ENCODE results near the gene ARHGEF4. TPM values are rescaled to one million over a fixed set of nuclear protein-coding genes. Genes with fewer than 3 reads are reported as not detected.

ARHGEF4 gene
- total and polyA plus RNA-seq, 10 of the 15 experiments (the other 5 are each of a cell fraction or from before 2014, with no cell fraction given), result 0.02 to 0.24 (median 0.16) TPM; not detected in 6

GRCh38 chr2:131039908-131040660 is 203.4 kb downstream of the ARHGEF4 start:
- Histone ChIP-seq H3K4me1 (ENCODE audit: control insufficient read depth, insufficient read depth, low read length) (no peaks in the 10 kb centered on the region), H3K9ac (ENCODE audit: control insufficient read depth, insufficient read depth, low read length) (no peak overlapping the region), H3K27ac (ENCODE audit: control insufficient read depth, insufficient read depth) (no peak overlapping the region), H4K20me1 (ENCODE audit: control insufficient read depth, insufficient read depth) (no peaks in the 10 kb centered on the region; the same call in 1 of the 2 replicates), H3K79me2 (ENCODE audit: control insufficient read depth, insufficient read depth, low read length) (no peaks in the 10 kb centered on the region), H3K27me3 (replicated peaks in 1 of 2; ENCODE audit: control insufficient read depth in 2 of 2, insufficient read depth in 2 of 2, low read length in 1 of 2) (peaks cover 2% of the 10 kb centered on the region in 2 experiments; a peak in 1 of 4 replicates), H3K9me3 (replicated peaks; ENCODE audit: control insufficient read depth, insufficient read depth, low read length) (no peaks in the 10 kb centered on the region), H3K36me3 (ENCODE audit: control insufficient read depth in 2 of 2, insufficient read depth in 2 of 2, low read length in 1 of 2) (no peaks in the 10 kb centered on the region), H2AFZ (ENCODE audit: control insufficient read depth, low read depth, low read length) (no peak overlapping the region), H3K4me3 (no peak overlapping the region), H3K4me2 (ENCODE audit: control insufficient read depth, insufficient read depth) (no peak overlapping the region)
- in situ Hi-C loops (cut with MboI) (no loop called here), intact Hi-C loops (cut with micrococcal nuclease; ENCODE audit: unreplicated experiment) (no loop called here)
- no peak for DNase-seq (ENCODE audit: low read depth, low spot score)
- ATAC-seq, result no peak
- BruUV-seq (replicated peaks), result no TSS peak
- ChIA-PET POLR2A (interaction anchor here (0.6 kb wide), 1 partner anchor 11 kb away, joined by 3 read pairs; no protein-coding TSS in a partner anchor), CTCF (no interaction called here), RAD21 (ENCODE audit: unreplicated experiment) (no interaction called here), SMC1A (ENCODE audit: uncharacterized antibody, unreplicated experiment) (no interaction called here)
- FAIRE-seq, result no peak
- TF ChIP-seq ASH2L (IDR thresholded peaks at IDR 0.05; ENCODE audit: borderline replicate concordance, low read depth) (no peak), ATF3 (IDR thresholded peaks at IDR 0.05; ENCODE audit: borderline replicate concordance, extremely low read depth, low read depth, low read length) (no peak), HCFC1 (IDR thresholded peaks at IDR 0.05; ENCODE audit: low read length) (no peak), PRDM15 (CRISPR knock-in tag; IDR thresholded peaks at IDR 0.05) (no peak), NBN (IDR thresholded peaks at IDR 0.05) (no peak), YY1 (IDR thresholded peaks at IDR 0.05; ENCODE audit: low read depth, low read length) (no peak), ZNF217 (IDR thresholded peaks at IDR 0.05) (no peak), RAD21 (IDR thresholded peaks at IDR 0.05; ENCODE audit: insufficient read depth, low read depth, low read length) (no peak)
- 78% methylated on average over 66 of the region's 75 CpGs for WGBS (ENCODE audit: insufficient coverage, insufficient replicate concordance, low lambda C conversion rate, missing lambda C conversion rate)
